Measurements from ENCODE around the gene YWHAG.
"Not testable (repeated sequence)": the region's sequence is repeated elsewhere in the genome, so short reads cannot be mapped to it uniquely, and the experiment has no call there.

GRCh38 chr7:76309341-76310101 is 49.3 kb downstream of the YWHAG start:
- TF ChIP-seq CTCF (conservative IDR thresholded peaks at IDR 0.05; ENCODE audit: low read length); EZH2phosphoT487 (IDR thresholded peaks at IDR 0.05; ENCODE audit: borderline replicate concordance): not testable (repeated sequence)
